Cardiac muscle cell (in vitro differentiated cells and primary cell): ENCODE results near the gene ATP10D. TPM values are rescaled to one million over a fixed set of nuclear protein-coding genes. Genes with fewer than 3 reads are reported as not detected.

Experiments used
- DNase-seq, 2 donors: peaks; one replicate each; pipeline versions ENCODE4 v3.0.0 to v3.0.0-alpha.2; 2010 to 2017; ENCODE audit warnings: low read depth in 1 of 2, low spot score in 1 of 2
- H3K27ac ChIP-seq: fragments of 200-600 bp; sonication (generic); 2 replicates; pipeline ENCODE4 v1.5.1; 2016
- H3K27me3 ChIP-seq: fragments of 200-600 bp; sonication (generic); 2 replicates; pipeline ENCODE4 v1.6.0; 2016; ENCODE audit warnings: control low read depth
- H3K36me3 ChIP-seq: fragments of 200-600 bp; sonication (generic); 2 replicates; pipeline ENCODE4 v1.5.1; 2016; ENCODE audit warnings: control low read depth
- H3K4me1 ChIP-seq: fragments of 200-600 bp; sonication (generic); 2 replicates; pipeline ENCODE4 v1.8.1; 2017; ENCODE audit warnings: low read depth, mild to moderate bottlenecking, mixed run types
- H3K4me3 ChIP-seq: fragments of 200-600 bp; sonication (generic); 2 replicates; pipeline ENCODE4 v1.5.1; 2016; ENCODE audit warnings: mild to moderate bottlenecking
- H3K9me3 ChIP-seq: fragments of 200-600 bp; sonication (generic); 2 replicates; pipeline ENCODE4 v1.5.1; 2017; ENCODE audit warnings: low read depth, mild to moderate bottlenecking, control low read depth
- polyA plus RNA-seq: library from polyadenylated mRNA; unstranded; fragments of >200 nt; fragmentation: Nextera tagmentation; extraction: Ambion mirVana; gene quantifications from 2 replicates; pipeline ENCODE4 v1.2.1, GENCODE V29; 2016
- total RNA-seq: library from RNA; depleted of rRNA; stranded (reverse); fragments of >200 nt; gene quantifications from 2 replicates; pipeline ENCODE4 v1.2.3, GENCODE V29; 2016
- TF ChIP-seq, protein P1 (sequence below): IDR thresholded peaks from 2 replicates; pipeline ENCODE4 v1.5.1; 2012; ENCODE audit warnings: low read depth, mild to moderate bottlenecking, low read length

Gene ATP10D
- total and polyA plus RNA-seq, 2 experiments from 2014 or later = 5.5 to 7.7 TPM

DNA sequence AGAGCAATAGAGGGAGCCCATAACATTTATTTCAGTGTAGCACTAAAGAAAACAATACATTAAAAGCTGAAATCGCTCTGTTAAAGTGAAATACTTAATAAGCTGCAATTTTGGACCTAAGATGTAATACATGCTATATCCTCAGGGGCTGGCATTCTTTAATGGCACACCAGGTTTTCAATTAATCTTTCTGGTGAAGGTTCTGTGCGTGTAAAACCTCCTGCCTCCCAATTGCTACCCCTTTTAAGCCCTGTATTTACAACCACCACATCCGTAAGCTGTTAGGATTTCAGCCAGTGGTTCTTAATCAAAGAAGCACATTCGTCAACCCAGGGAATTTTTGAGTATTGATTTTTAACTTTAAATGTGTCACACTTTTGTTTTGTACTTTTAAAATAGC lies 14.0 kb upstream of the ATP10D start:
- Histone ChIP-seq H3K27ac (no peak overlapping the region), H3K4me3 (no peak overlapping the region), H3K9me3 (no peaks in the 10 kb centered on the region), H3K4me1 (no peaks in the 10 kb centered on the region), H3K36me3 (no peaks in the 10 kb centered on the region), H3K27me3 (no peaks in the 10 kb centered on the region)
- DNase-seq = no peak
- TF ChIP-seq, protein P1, sequence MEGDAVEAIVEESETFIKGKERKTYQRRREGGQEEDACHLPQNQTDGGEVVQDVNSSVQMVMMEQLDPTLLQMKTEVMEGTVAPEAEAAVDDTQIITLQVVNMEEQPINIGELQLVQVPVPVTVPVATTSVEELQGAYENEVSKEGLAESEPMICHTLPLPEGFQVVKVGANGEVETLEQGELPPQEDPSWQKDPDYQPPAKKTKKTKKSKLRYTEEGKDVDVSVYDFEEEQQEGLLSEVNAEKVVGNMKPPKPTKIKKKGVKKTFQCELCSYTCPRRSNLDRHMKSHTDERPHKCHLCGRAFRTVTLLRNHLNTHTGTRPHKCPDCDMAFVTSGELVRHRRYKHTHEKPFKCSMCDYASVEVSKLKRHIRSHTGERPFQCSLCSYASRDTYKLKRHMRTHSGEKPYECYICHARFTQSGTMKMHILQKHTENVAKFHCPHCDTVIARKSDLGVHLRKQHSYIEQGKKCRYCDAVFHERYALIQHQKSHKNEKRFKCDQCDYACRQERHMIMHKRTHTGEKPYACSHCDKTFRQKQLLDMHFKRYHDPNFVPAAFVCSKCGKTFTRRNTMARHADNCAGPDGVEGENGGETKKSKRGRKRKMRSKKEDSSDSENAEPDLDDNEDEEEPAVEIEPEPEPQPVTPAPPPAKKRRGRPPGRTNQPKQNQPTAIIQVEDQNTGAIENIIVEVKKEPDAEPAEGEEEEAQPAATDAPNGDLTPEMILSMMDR = no peak

DNA sequence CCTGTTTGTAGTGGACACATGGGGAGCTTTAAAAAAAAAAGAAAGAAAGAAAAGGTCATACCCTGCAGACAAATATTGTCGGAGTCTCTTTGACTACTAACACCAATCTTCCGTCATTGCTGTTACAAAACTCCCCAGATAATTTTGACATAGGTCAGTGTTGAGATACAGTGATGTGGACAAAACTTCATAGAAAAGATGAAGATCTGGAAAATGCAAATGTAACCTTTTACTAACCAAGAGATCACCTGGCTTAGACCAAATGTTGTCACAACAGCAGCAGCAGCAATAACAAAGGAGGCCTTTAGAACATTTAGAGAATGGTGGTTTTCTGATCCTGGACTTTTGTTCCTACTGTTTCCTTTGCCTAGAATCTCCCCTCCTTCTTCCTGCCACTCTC lies 13.5 kb upstream of the ATP10D start:
- TF ChIP-seq, protein P1 = no peak
- H3K4me1 ChIP-seq = no peaks in the 10 kb centered on the region
- no peaks in the 10 kb centered on the region for H3K27me3 ChIP-seq
- no peaks in the 10 kb centered on the region for H3K9me3 ChIP-seq
- H3K27ac ChIP-seq = no peak overlapping the region
- DNase-seq = no peak
- H3K4me3 ChIP-seq = no peak overlapping the region
- H3K36me3 ChIP-seq = no peaks in the 10 kb centered on the region

DNA sequence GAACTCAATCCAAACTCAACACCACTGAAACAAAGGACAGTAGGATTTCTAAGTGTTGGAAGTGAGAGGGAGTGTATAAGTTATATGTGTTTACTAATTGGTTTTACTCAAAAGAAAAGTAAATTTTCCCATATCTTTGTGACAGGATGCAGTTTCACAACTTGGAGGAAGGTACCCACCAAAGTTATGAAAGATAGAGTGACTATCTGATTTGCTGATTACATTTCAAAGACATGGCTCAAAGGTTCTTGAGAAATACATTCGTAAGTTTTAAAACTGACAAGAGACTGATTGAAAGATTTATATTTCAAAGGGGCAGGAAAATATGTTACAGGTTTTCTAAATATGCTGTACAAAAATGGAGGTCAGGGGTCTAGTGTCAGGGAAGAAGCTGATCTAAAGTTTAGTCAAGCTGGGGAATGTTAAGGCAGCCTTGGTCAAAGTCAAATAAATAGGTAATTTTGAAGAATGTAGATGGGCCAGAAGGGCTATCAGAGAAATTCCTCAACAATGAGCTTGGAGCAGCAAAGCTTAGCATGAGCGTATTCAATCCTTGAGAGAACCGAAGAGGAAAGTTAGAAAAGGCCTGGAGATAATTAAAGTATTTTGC lies 11.8 kb upstream of the ATP10D start:
- TF ChIP-seq, protein P1 = no peak

DNA sequence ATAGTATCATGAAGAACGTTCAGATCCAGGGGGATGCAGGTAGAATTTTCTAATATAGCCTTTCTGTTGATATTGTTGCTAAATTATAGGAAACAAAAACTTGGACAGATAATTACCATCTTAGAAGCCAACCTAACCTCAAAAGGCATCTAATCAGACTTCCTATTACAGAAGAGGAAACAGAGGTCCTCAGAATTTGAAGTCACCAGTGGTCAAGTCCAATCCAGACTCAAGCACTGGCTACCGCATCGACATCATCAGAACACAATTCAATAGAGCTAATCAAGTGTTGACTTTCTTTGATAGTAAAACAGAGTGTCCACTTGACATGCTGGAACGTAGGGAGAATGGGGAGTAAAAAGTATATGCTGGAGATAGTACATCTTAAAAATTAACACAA lies 10.3 kb upstream of the ATP10D start:
- no peaks in the 10 kb centered on the region for H3K4me1 ChIP-seq
- H3K9me3 ChIP-seq = no peaks in the 10 kb centered on the region
- H3K36me3 ChIP-seq = no peaks in the 10 kb centered on the region
- H3K4me3 ChIP-seq = no peak overlapping the region
- TF ChIP-seq, protein P1 = no peak
- DNase-seq = no peak
- H3K27me3 ChIP-seq = no peaks in the 10 kb centered on the region
- no peak overlapping the region for H3K27ac ChIP-seq

More for the DNA sequence above, 11.8 kb upstream of the ATP10D start:
- H3K27ac ChIP-seq = no peak overlapping the region
- no peaks in the 10 kb centered on the region for H3K9me3 ChIP-seq
- H3K36me3 ChIP-seq = no peaks in the 10 kb centered on the region
- H3K4me3 ChIP-seq = no peak overlapping the region
- no peaks in the 10 kb centered on the region for H3K27me3 ChIP-seq
- no peak for DNase-seq
- no peaks in the 10 kb centered on the region for H3K4me1 ChIP-seq

DNA sequence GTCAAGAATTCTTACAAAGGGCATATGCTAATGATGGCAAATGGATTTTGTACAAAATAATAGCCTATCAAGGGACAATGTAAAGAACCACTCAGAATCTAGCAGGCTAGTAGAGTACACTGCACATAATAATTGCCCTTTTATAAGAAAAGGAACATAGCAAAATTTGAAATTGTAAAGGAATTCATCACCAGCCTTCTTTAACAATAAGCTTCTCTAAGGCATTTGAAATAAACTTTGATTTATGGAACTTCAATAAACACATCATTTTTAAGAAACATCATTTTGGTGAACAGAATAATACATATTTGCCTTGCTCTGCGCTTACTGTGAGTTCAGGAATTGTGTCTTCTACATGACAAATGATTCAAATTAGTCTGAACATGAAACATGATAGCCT lies 9.7 kb upstream of the ATP10D start:
- no peak for DNase-seq
- no peaks in the 10 kb centered on the region for H3K36me3 ChIP-seq
- H3K27me3 ChIP-seq = no peaks in the 10 kb centered on the region
- H3K27ac ChIP-seq = no peak overlapping the region
- H3K9me3 ChIP-seq = no peaks in the 10 kb centered on the region
- TF ChIP-seq, protein P1 = no peak
- no peaks in the 10 kb centered on the region for H3K4me1 ChIP-seq
- H3K4me3 ChIP-seq = no peak overlapping the region
